ENCODE data around the gene CRNN.

CRNN gene

DNA sequence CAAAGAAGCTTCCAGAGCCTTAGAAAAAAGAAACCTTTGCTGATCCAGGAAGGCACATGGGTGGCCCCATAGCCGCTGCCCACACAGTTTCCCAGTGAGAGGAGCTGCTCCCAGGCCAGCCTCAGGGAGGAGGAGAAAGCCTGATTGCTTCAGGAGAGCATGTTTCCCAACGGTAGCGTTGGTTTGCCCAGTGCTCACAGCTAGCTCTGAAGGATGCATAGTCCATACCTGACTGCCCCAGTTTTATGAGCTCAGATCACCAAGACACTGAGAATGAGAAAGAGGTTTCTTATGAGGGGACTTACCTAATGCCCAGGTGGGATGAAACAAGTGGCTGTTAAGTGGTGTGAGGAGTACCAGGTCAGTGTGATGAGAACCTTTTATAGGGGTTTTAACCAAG lies at the start of gene CRNN:
Gene CRNN (minus strand): TSS at position 355 of the 400 bp plus-strand sequence. CDS start 2,030 bp downstream, outside the sequence.
- no peak for DNase-seq
- no peak within 1 kb of the TSS for H3K4me3 ChIP-seq (ENCODE audit: low read depth in 1 of 2, low read length in 2 of 2)
- H3K4me1 ChIP-seq (ENCODE audit: insufficient read depth, low read length): no peaks in the 10 kb centered on the region

DNA sequence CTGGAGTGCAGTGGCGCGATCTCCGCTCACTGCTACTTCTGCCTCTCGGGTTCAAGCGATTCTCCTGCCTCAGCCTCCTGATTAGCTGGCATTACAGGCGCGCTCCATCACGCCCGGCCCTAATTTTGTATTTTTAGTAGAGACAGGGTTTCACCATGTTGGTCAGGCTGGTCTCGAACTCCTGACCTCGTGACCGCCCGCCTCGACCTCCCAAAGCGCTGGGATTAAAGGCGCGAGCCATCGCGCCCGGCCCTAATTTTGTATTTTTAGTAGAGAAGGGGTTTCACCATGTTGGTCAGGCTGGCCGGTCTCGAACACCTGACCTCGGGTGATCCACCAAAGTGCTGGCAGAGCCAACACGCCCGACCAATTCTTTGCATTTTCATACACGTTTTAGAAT lies 48.6 kb upstream of the CRNN start:
- ATAC-seq (ENCODE audit: insufficient read depth, low read depth): no peak

More for the DNA sequence above, at the start of gene CRNN:
- H3K9me3 ChIP-seq (ENCODE audit: insufficient read depth, low read length, severe bottlenecking): no peaks in the 10 kb centered on the region
- no peaks in the 10 kb centered on the region for H3K79me2 ChIP-seq (ENCODE audit: insufficient read depth, low read length)
- no peak within 1 kb of the TSS for H3K9ac ChIP-seq (ENCODE audit: low read depth, low read length)
- no peak for TF ChIP-seq EZH2 (IDR thresholded peaks at IDR 0.05; ENCODE audit: borderline replicate concordance, low read depth, low read length, severe bottlenecking)
- TF ChIP-seq, protein P1, sequence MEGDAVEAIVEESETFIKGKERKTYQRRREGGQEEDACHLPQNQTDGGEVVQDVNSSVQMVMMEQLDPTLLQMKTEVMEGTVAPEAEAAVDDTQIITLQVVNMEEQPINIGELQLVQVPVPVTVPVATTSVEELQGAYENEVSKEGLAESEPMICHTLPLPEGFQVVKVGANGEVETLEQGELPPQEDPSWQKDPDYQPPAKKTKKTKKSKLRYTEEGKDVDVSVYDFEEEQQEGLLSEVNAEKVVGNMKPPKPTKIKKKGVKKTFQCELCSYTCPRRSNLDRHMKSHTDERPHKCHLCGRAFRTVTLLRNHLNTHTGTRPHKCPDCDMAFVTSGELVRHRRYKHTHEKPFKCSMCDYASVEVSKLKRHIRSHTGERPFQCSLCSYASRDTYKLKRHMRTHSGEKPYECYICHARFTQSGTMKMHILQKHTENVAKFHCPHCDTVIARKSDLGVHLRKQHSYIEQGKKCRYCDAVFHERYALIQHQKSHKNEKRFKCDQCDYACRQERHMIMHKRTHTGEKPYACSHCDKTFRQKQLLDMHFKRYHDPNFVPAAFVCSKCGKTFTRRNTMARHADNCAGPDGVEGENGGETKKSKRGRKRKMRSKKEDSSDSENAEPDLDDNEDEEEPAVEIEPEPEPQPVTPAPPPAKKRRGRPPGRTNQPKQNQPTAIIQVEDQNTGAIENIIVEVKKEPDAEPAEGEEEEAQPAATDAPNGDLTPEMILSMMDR (IDR thresholded peaks at IDR 0.05; ENCODE audit: borderline replicate concordance, extremely low read depth, low read length, poor library complexity, severe bottlenecking): no peak
- H3K27me3 ChIP-seq (ENCODE audit: insufficient read depth, low read length, poor library complexity): peaks cover 34% of the 10 kb centered on the region
- no peak within 1 kb of the TSS for H3K4me2 ChIP-seq (ENCODE audit: insufficient read depth, low read length)
- H4K20me1 ChIP-seq (ENCODE audit: insufficient read depth, low read length): peaks cover 3% of the 10 kb centered on the region; the same call in 1 of the 2 replicates
- H3K36me3 ChIP-seq (ENCODE audit: insufficient read depth, low read length): no peaks in the 10 kb centered on the region
- ATAC-seq (ENCODE audit: insufficient read depth, low read depth): no peak
- no peak within 1 kb of the TSS for H3K27ac ChIP-seq (ENCODE audit: low read length)
- no peak within 1 kb of the TSS for H2AFZ ChIP-seq (ENCODE audit: low read depth, low read length)

DNA sequence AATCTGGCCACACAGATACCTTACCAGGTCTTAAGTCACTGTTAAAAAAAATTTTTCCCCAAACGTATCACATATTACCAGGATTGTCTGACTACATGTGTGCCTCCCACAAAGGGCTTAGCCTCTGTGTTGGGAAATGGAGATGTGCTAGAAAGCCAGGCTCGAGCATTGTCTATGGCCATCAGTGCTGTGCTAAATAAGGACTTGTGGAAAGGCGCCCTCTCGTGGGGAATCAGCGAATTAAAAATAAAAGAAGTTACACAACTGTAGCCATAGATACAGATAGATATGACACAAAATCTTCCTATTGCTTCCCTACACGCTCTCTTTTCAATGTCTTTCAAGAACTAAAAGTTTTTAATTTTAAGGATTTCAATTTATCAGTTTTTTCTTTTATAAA lies 47.5 kb upstream of the CRNN start:
- no peak for TF ChIP-seq EZH2 (IDR thresholded peaks at IDR 0.05; ENCODE audit: borderline replicate concordance, low read depth, low read length, severe bottlenecking)
- TF ChIP-seq, protein P1 (IDR thresholded peaks at IDR 0.05; ENCODE audit: borderline replicate concordance, extremely low read depth, low read length, poor library complexity, severe bottlenecking): peak; percentile 74
- Histone ChIP-seq H3K4me3 (ENCODE audit: low read depth in 1 of 2, low read length in 2 of 2) (no peak overlapping the region), H3K27ac (ENCODE audit: low read length) (no peak overlapping the region), H3K36me3 (ENCODE audit: insufficient read depth, low read length) (no peaks in the 10 kb centered on the region), H3K9ac (ENCODE audit: low read depth, low read length) (no peak overlapping the region), H3K9me3 (ENCODE audit: insufficient read depth, low read length, severe bottlenecking) (peaks cover 4% of the 10 kb centered on the region), H3K4me2 (ENCODE audit: insufficient read depth, low read length) (no peak overlapping the region), H2AFZ (ENCODE audit: low read depth, low read length) (no peak overlapping the region), H3K79me2 (ENCODE audit: insufficient read depth, low read length) (no peaks in the 10 kb centered on the region), H4K20me1 (ENCODE audit: insufficient read depth, low read length) (no peaks in the 10 kb centered on the region), H3K27me3 (ENCODE audit: insufficient read depth, low read length, poor library complexity) (no peaks in the 10 kb centered on the region), H3K4me1 (ENCODE audit: insufficient read depth, low read length) (peaks cover 4% of the 10 kb centered on the region; the same call in 1 of the 2 replicates)
- peak; percentile 53 for DNase-seq
- ATAC-seq (ENCODE audit: insufficient read depth, low read depth): peak; percentile 83

More for the DNA sequence above, 48.6 kb upstream of the CRNN start:
- H3K9me3 ChIP-seq (ENCODE audit: insufficient read depth, low read length, severe bottlenecking): peaks cover 4% of the 10 kb centered on the region
- TF ChIP-seq, protein P1 (IDR thresholded peaks at IDR 0.05; ENCODE audit: borderline replicate concordance, extremely low read depth, low read length, poor library complexity, severe bottlenecking): no peak
- no peak for TF ChIP-seq EZH2 (IDR thresholded peaks at IDR 0.05; ENCODE audit: borderline replicate concordance, low read depth, low read length, severe bottlenecking)
- H3K27ac ChIP-seq (ENCODE audit: low read length): no peak overlapping the region
- no peaks in the 10 kb centered on the region for H3K79me2 ChIP-seq (ENCODE audit: insufficient read depth, low read length)
- H3K27me3 ChIP-seq (ENCODE audit: insufficient read depth, low read length, poor library complexity): no peaks in the 10 kb centered on the region
- no peak for DNase-seq
- H2AFZ ChIP-seq (ENCODE audit: low read depth, low read length): no peak overlapping the region
- no peaks in the 10 kb centered on the region for H3K36me3 ChIP-seq (ENCODE audit: insufficient read depth, low read length)
- H3K4me2 ChIP-seq (ENCODE audit: insufficient read depth, low read length): no peak overlapping the region
- no peak overlapping the region for H3K4me3 ChIP-seq (ENCODE audit: low read depth in 1 of 2, low read length in 2 of 2)
- no peak overlapping the region for H3K9ac ChIP-seq (ENCODE audit: low read depth, low read length)
- H4K20me1 ChIP-seq (ENCODE audit: insufficient read depth, low read length): no peaks in the 10 kb centered on the region
- H3K4me1 ChIP-seq (ENCODE audit: insufficient read depth, low read length): peaks cover 4% of the 10 kb centered on the region; the same call in 1 of the 2 replicates

All from DND-41 (cell line).